ENCODE data around the gene RNF213.
"Not testable (repeated sequence)": the region's sequence is repeated elsewhere in the genome, so short reads cannot be mapped to it uniquely, and the experiment has no call there.

The RNF213 gene

GRCh38 chr17:80248894-80249710, 11.6 kb upstream of the RNF213 start:
- in situ Hi-C loops (cut with MboI; ENCODE audit: low sequenced_read_pairs), result no loop called here

GRCh38 chr17:80251966-80252365, 8.7 kb upstream of the RNF213 start:
- in situ Hi-C loops (cut with MboI; ENCODE audit: low sequenced_read_pairs), result no loop called here

- in situ Hi-C loops (cut with MboI; ENCODE audit: low sequenced_read_pairs), result no loop called here
Measured at GRCh38 chr17:80252871-80253270, 7.8 kb upstream of the RNF213 start.

- in situ Hi-C loops (cut with MboI; ENCODE audit: low sequenced_read_pairs), result no loop called here
Measured at GRCh38 chr17:80253631-80254395, 6.8 kb upstream of the RNF213 start.

- in situ Hi-C loops (cut with MboI; ENCODE audit: low sequenced_read_pairs), result no loop called here
Measured at GRCh38 chr17:80254396-80255251, 6.0 kb upstream of the RNF213 start.

- in situ Hi-C loops (cut with MboI; ENCODE audit: low sequenced_read_pairs), result no loop called here
Measured at GRCh38 chr17:80256034-80256350, 4.7 kb upstream of the RNF213 start.

- in situ Hi-C loops (cut with MboI; ENCODE audit: low sequenced_read_pairs), result no loop called here
Measured at GRCh38 chr17:80257716-80258213, 2.9 kb upstream of the RNF213 start.

GRCh38 chr17:80258296-80258695, 2.4 kb upstream of the RNF213 start:
- in situ Hi-C loops (cut with MboI; ENCODE audit: low sequenced_read_pairs), result not testable (repeated sequence)

- in situ Hi-C loops (cut with MboI; ENCODE audit: low sequenced_read_pairs), result no loop called here
Measured at GRCh38 chr17:80259457-80260068, 1.1 kb upstream of the RNF213 start.

GRCh38 chr17:80260069-80260535, 550 bp upstream of the RNF213 start:
- in situ Hi-C loops (cut with MboI; ENCODE audit: low sequenced_read_pairs), result no loop called here

- in situ Hi-C loops (cut with MboI; ENCODE audit: low sequenced_read_pairs), result no loop called here
Measured at GRCh38 chr17:80261159-80261894, 675 bp downstream of the RNF213 start.

- in situ Hi-C loops (cut with MboI; ENCODE audit: low sequenced_read_pairs), result no loop called here
Measured at GRCh38 chr17:80261895-80262279, 1.2 kb downstream of the RNF213 start.

GRCh38 chr17:80262291-80262690, 1.6 kb downstream of the RNF213 start:
- in situ Hi-C loops (cut with MboI; ENCODE audit: low sequenced_read_pairs), result no loop called here

- in situ Hi-C loops (cut with MboI; ENCODE audit: low sequenced_read_pairs), result no loop called here
Measured at GRCh38 chr17:80262775-80263244, 2.2 kb downstream of the RNF213 start.

- in situ Hi-C loops (cut with MboI; ENCODE audit: low sequenced_read_pairs), result no loop called here
Measured at GRCh38 chr17:80263253-80264204, 2.9 kb downstream of the RNF213 start.

GRCh38 chr17:80264205-80265075, 3.8 kb downstream of the RNF213 start:
- in situ Hi-C loops (cut with MboI; ENCODE audit: low sequenced_read_pairs), result no loop called here

- in situ Hi-C loops (cut with MboI; ENCODE audit: low sequenced_read_pairs), result no loop called here
Measured at GRCh38 chr17:80265205-80266068, 4.8 kb downstream of the RNF213 start.
